Heart left ventricle (tissue), 16 donors: ENCODE results near the gene RRBP1. TPM values are rescaled to one million over a fixed set of nuclear protein-coding genes. Genes with fewer than 3 reads are reported as not detected.

Experiments
- ATAC-seq, 4 donors: fragments of 200-7000 bp; cut with Tn5 transposase; one replicate each; pipeline ENCODE4 v1.9.1; 2020 to 2022; ENCODE audit warnings: moderate library complexity in 4 of 4, mild to moderate bottlenecking in 3 of 4, moderate number of reproducible peaks in 1 of 4
- DNase-seq, 5 donors: peaks; one replicate each; pipeline ENCODE4 v3.0.0-alpha.2; 2020
- H3K27ac ChIP-seq, 12 donors: fragments of 200-600 bp; sonication (generic) in 4 of 12; one replicate each; pipeline versions ENCODE4 v1.5.0 to v1.8.0; 2016 to 2022; ENCODE audit warnings: mild to moderate bottlenecking in 2 of 12
- H3K27me3 ChIP-seq, 9 donors: fragments of 200-600 bp; sonication (generic) in 2 of 9; one replicate each; pipeline versions ENCODE4 v1.5.1 to v1.8.0; 2016 to 2022; ENCODE audit warnings: mild to moderate bottlenecking in 3 of 9
- H3K36me3 ChIP-seq, 9 donors: fragments of 200-600 bp; sonication (generic) in 2 of 9; one replicate each; pipeline versions ENCODE4 v1.5.0 to v1.8.0; 2018 to 2022; ENCODE audit warnings: mild to moderate bottlenecking in 2 of 9
- H3K4me1 ChIP-seq, 12 donors: fragments of 200-600 bp; sonication (generic) in 4 of 12; one replicate each; pipeline versions ENCODE4 v1.5.0 to v1.8.0; 2016 to 2022; ENCODE audit warnings: mild to moderate bottlenecking in 3 of 12
- H3K4me3 ChIP-seq, 12 donors: fragments of 200-600 bp; sonication (generic) in 4 of 12; one replicate each; pipeline versions ENCODE4 v1.5.0 to v1.8.0; 2017 to 2022; ENCODE audit warnings: mild to moderate bottlenecking in 9 of 12, moderate library complexity in 4 of 12
- H3K9me3 ChIP-seq, 12 donors: fragments of 200-600 bp; sonication (generic) in 4 of 12; one replicate each; pipeline versions ENCODE4 v1.5.0 to v1.8.0; 2016 to 2022; ENCODE audit warnings: mild to moderate bottlenecking in 1 of 12
- CTCF ChIP-seq, 12 donors: fragments of 200-600 bp; sonication (generic) in 4 of 12; IDR thresholded peaks; one replicate each; pipeline versions ENCODE4 v1.5.0 to v1.8.0; 2018 to 2022; ENCODE audit warnings: antibody characterized with exemption in 12 of 12, mild to moderate bottlenecking in 5 of 12
- POLR2A ChIP-seq, 2 donors: fragments of 450-650 bp; IDR thresholded peaks; one replicate each; pipeline ENCODE4 v1.6.1; 2017; ENCODE audit warnings: antibody characterized with exemption in 2 of 2, mild to moderate bottlenecking in 2 of 2, moderate library complexity in 2 of 2
- WGBS, 4 donors: extraction: QIAGEN DNeasy Blood & Tissue Kit in 2 of 4; methylation state at CpG; one replicate each; pipeline versions ENCODE4 v1.1.5 to v1.1.7; 2013 to 2018; 5-methylcytosine and 5-hydroxymethylcytosine counted together
- intact Hi-C, 10 donors: fragments of 100-400 bp; cut with DNase I; formaldehyde crosslinking; loops; one replicate each; pipeline versions ENCODE4 v1.11.1 to v1.14.2; 2022
- polyA plus RNA-seq, 2 donors: library from polyadenylated mRNA; stranded (reverse); fragments of 200-250 nt; gene quantifications; one replicate each; pipeline ENCODE4 v1.2.3, GENCODE V29; 2013
- total RNA-seq, 9 donors: library from RNA; depleted of rRNA in 2 of 9; stranded (reverse); fragments of >200 nt in 2 of 9; fragmentation: NEBNext Ultra II Directional in 3 of 9; extraction: Animal tissue kit (Norgen Biotek cat#: 25700) in 3 of 9; gene quantifications; one replicate each; pipeline versions ENCODE4 v1.1.0 to v1.2.4, GENCODE V29; 2016 to 2023
- donor health status: ischemic (EF 13 %, LVEDD 7.1; RV severe dilation, severe dysfunction).
- donor health status: healthy with polysubstance abuse.
- donor health status: DM: no; HTN: yes; CAD: no.
- donor health status: DM: no; HTN: no; CAD: no.
- donor health status: ischemic (EF 25% LVEDD 6.9; RV normal size, moderate dysfunction).
- donor health status: ischemic (EF 25% LVEDD 5.7; RV mildly dilated, moderate dysfunction).
- donor health status: healthy.
- donor health status: DM: yes; HTN: yes; CAD: no.
- donor health status: ischemic (EF 35%, LVEDD 5.7; RV mildly dilated, moderate dysfunction).
- donor health status: nonischemic (EF 11% LVEDD 7.7; RV severe dilation, severe dysfunction).
- donor health status: DM: yes; HTN: yes; CAD: no.
- donor health status: PGD.
- donor health status: ischemic (EF 29% LVEDD 5.4; RV normal size, mild dysfunction).
- donor health status: nonischemic (EF 23%, LVEDD 6.1; RV moderate dilation, normal function).

Gene RRBP1
- total and polyA plus RNA-seq, 11 donors: 24.9 to 91.3 (median 40.0) TPM

GRCh38 chr20:17626217-17627007 lies 55.6 kb downstream of the RRBP1 start:
- Histone ChIP-seq H3K9me3 (no peaks in the 10 kb centered on the region), H3K27me3 (no peaks in the 10 kb centered on the region), H3K27ac (peak overlapping the region in 3 of 12 donors; percentile 11 to 30 (median 24)), H3K36me3 (peaks cover 0 to 100% (median 96%) of the 10 kb centered on the region in 9 donors), H3K4me3 (no peak overlapping the region), H3K4me1 (peaks cover 0 to 10% (median 0%) of the 10 kb centered on the region in 12 donors)
- 84 to 91% (median 84%) methylated on average over 18 of the region's 18 CpGs for WGBS, 4 donors
- peak in 2 of 5 donors; percentile 55 to 78 for DNase-seq
- ATAC-seq: peak in 3 of 4 donors; percentile 16 to 42 (median 38)
- TF ChIP-seq CTCF (IDR thresholded peaks at IDR 0.05) (no peak), POLR2A (IDR thresholded peaks at IDR 0.05) (no peak)
- intact Hi-C loops: no loop called here

GRCh38 chr20:17625246-17626051 lies 56.6 kb downstream of the RRBP1 start:
- WGBS, 4 donors: 92 to 95% (median 93%) methylated on average over 22 to 27 of the region's 27 CpGs
- Histone ChIP-seq H3K27ac (no peak overlapping the region), H3K27me3 (no peaks in the 10 kb centered on the region), H3K4me1 (peaks cover 0 to 10% (median 0%) of the 10 kb centered on the region in 12 donors), H3K9me3 (no peaks in the 10 kb centered on the region), H3K36me3 (peaks cover 0 to 100% (median 96%) of the 10 kb centered on the region in 9 donors), H3K4me3 (no peak overlapping the region)
- intact Hi-C loops: no loop called here
- DNase-seq: peak in 2 of 5 donors; percentile 20 to 30
- ATAC-seq: no peak
- TF ChIP-seq POLR2A (IDR thresholded peaks at IDR 0.05): no peak
- no peak for TF ChIP-seq CTCF (IDR thresholded peaks at IDR 0.05)

- TF ChIP-seq CTCF (IDR thresholded peaks at IDR 0.05): no peak
- TF ChIP-seq POLR2A (IDR thresholded peaks at IDR 0.05): no peak
- H3K36me3 ChIP-seq: peaks cover 0 to 100% (median 96%) of the 10 kb centered on the region in 9 donors
- no peak overlapping the region for H3K27ac ChIP-seq
- H3K4me3 ChIP-seq: no peak overlapping the region
- no peaks in the 10 kb centered on the region for H3K9me3 ChIP-seq
- no peaks in the 10 kb centered on the region for H3K27me3 ChIP-seq
- DNase-seq (peak in 3 of 5 donors; percentile 19 to 48 (median 27)), ATAC-seq (no peak)
- WGBS, 4 donors: 91 to 95% (median 93%) methylated on average over 7 to 15 of the region's 15 CpGs
- intact Hi-C loops: no loop called here
- H3K4me1 ChIP-seq: peaks cover 0 to 10% (median 0%) of the 10 kb centered on the region in 12 donors
These were observed 57.3 kb downstream of the RRBP1 start for GRCh38 chr20:17624551-17625245.
